MM.1S (cell line): Measurements from ENCODE around the gene NME5.
"Not testable (repeated sequence)": the region's sequence is repeated elsewhere in the genome, so short reads cannot be mapped to it uniquely, and the experiment has no call there.

ENCODE experiments used
- DNase-seq: peaks from one replicate; pipeline ENCODE4 v3.0.0-alpha.2; 2015
- H2AFZ ChIP-seq: fragments of 300-600 bp; sonication (generic); 2 replicates; pipeline ENCODE4 v1.6.0; 2016; ENCODE audit warnings: antibody characterized with exemption, low read length
- H3F3A ChIP-seq: fragments of 300-600 bp; sonication (generic); 2 replicates; pipeline ENCODE4 v1.6.1; 2016; ENCODE audit warnings: mild to moderate bottlenecking, antibody characterized with exemption, low read length, moderate library complexity, mixed read lengths; ENCODE audit not compliant: insufficient read depth
- H3K27ac ChIP-seq: fragments of 300-600 bp; sonication (generic); 2 replicates; pipeline ENCODE4 v1.5.1; 2016; ENCODE audit warnings: mild to moderate bottlenecking, low read length
- H3K27me3 ChIP-seq: fragments of 300-600 bp; sonication (generic); replicated peaks from 2 replicates; pipeline ENCODE4 v1.6.0; 2016; ENCODE audit warnings: low read length; ENCODE audit not compliant: insufficient read depth
- H3K36me3 ChIP-seq: fragments of 300-600 bp; sonication (generic); replicated peaks from 2 replicates; pipeline ENCODE4 v1.6.1; 2016; ENCODE audit warnings: mild to moderate bottlenecking, low read length, mixed read lengths; ENCODE audit not compliant: insufficient read depth
- H3K4me1 ChIP-seq: fragments of 300-600 bp; sonication (generic); 2 replicates; pipeline ENCODE4 v1.6.1; 2016; ENCODE audit warnings: low read length, mixed read lengths
- H3K4me2 ChIP-seq: fragments of 300-600 bp; sonication (generic); 2 replicates; pipeline ENCODE4 v1.6.0; 2016; ENCODE audit warnings: low read depth, low read length
- H3K4me3 ChIP-seq: fragments of 300-600 bp; sonication (generic); 2 replicates; pipeline ENCODE4 v1.5.1; 2016; ENCODE audit warnings: low read length, mixed read lengths
- H3K79me2 ChIP-seq: fragments of 300-600 bp; sonication (generic); 2 replicates; pipeline ENCODE4 v1.6.1; 2016; ENCODE audit warnings: mixed run types, low read length, mixed read lengths
- H3K9ac ChIP-seq: fragments of 300-600 bp; sonication (generic); 2 replicates; pipeline ENCODE4 v1.6.1; 2016; ENCODE audit warnings: low read length, mixed read lengths
- H3K9me2 ChIP-seq: fragments of 300-600 bp; sonication (generic); replicated peaks from 2 replicates; pipeline ENCODE4 v1.6.1; 2016; ENCODE audit warnings: mild to moderate bottlenecking, low read length, mixed read lengths; ENCODE audit not compliant: insufficient read depth
- H3K9me3 ChIP-seq: fragments of 300-600 bp; sonication (generic); replicated peaks from 2 replicates; pipeline ENCODE4 v1.6.1; 2016; ENCODE audit warnings: mild to moderate bottlenecking, low read length, mixed read lengths; ENCODE audit not compliant: insufficient read depth
- H4K20me1 ChIP-seq: fragments of 300-600 bp; sonication (generic); 2 replicates; pipeline ENCODE4 v1.6.1; 2016; ENCODE audit warnings: mild to moderate bottlenecking, low read length, moderate library complexity, mixed read lengths; ENCODE audit not compliant: insufficient read depth
- EZH2 ChIP-seq: fragments of 300-600 bp; sonication (generic); optimal IDR thresholded peaks from 2 replicates; pipeline ENCODE3; 2017; ENCODE audit warnings: low read depth, mild to moderate bottlenecking, antibody characterized with exemption, low read length, mixed read lengths
- EZH2phosphoT487 ChIP-seq: fragments of 300-600 bp; sonication (generic); IDR thresholded peaks from 2 replicates; pipeline ENCODE4 v1.6.1; 2018; ENCODE audit warnings: antibody characterized with exemption, low read length
- TF ChIP-seq, protein P1 (sequence below): fragments of 300-600 bp; sonication (generic); IDR thresholded peaks from 2 replicates; pipeline ENCODE4 v1.5.1; 2016; ENCODE audit warnings: antibody characterized with exemption, low read length, mixed read lengths

NME5 gene

GRCh38 chr5:138078006-138078643 is 61.1 kb downstream of the NME5 start:
- no peaks in the 10 kb centered on the region for H3K79me2 ChIP-seq
- no peak overlapping the region for H3K27ac ChIP-seq
- no peaks in the 10 kb centered on the region for H3K9me2 ChIP-seq
- DNase-seq, result no peak
- H4K20me1 ChIP-seq, result no peaks in the 10 kb centered on the region
- peaks cover 5% of the 10 kb centered on the region; the same call in 1 of the 2 replicates for H3F3A ChIP-seq
- H3K4me3 ChIP-seq, result no peak overlapping the region
- H3K36me3 ChIP-seq, result no peaks in the 10 kb centered on the region
- no peaks in the 10 kb centered on the region for H3K9me3 ChIP-seq
- H3K27me3 ChIP-seq, result no peaks in the 10 kb centered on the region
- H2AFZ ChIP-seq, result no peak overlapping the region
- no peak overlapping the region for H3K4me2 ChIP-seq
- TF ChIP-seq, protein P1, sequence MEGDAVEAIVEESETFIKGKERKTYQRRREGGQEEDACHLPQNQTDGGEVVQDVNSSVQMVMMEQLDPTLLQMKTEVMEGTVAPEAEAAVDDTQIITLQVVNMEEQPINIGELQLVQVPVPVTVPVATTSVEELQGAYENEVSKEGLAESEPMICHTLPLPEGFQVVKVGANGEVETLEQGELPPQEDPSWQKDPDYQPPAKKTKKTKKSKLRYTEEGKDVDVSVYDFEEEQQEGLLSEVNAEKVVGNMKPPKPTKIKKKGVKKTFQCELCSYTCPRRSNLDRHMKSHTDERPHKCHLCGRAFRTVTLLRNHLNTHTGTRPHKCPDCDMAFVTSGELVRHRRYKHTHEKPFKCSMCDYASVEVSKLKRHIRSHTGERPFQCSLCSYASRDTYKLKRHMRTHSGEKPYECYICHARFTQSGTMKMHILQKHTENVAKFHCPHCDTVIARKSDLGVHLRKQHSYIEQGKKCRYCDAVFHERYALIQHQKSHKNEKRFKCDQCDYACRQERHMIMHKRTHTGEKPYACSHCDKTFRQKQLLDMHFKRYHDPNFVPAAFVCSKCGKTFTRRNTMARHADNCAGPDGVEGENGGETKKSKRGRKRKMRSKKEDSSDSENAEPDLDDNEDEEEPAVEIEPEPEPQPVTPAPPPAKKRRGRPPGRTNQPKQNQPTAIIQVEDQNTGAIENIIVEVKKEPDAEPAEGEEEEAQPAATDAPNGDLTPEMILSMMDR, result no peak
- TF ChIP-seq EZH2, result no peak
- TF ChIP-seq EZH2phosphoT487, result no peak
- H3K9ac ChIP-seq, result no peak overlapping the region
- H3K4me1 ChIP-seq, result peaks cover 11% of the 10 kb centered on the region; the same call in 1 of the 2 replicates

DNA sequence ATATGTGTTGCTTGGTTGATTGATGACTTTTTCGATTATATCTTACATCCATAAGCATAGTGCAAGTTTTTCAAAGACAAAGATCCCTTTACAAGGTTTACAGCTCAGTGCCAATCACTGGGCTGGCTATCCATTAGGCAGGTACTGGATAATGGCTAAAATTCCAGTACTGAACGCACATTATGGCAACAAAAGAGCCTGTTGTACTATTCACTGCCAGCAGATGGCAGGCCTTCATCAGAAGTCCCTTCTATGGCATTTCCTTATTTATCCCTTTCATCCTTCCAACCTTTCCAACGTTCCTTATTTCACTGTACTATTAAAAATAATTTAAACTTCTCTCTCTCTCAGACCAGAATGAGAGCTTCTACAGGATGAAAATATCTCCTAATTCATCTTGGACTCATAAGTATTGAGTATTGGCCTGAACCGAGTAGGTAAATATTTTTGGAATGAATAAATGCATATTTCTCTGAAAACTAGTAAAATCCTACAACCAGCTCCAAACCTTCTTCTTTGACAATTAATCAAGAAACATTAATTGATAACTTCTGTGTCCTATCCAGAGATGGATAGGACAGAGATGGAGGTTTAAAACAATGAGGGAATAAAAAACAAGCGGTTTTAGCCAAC is 62.0 kb downstream of the NME5 start:
- Histone ChIP-seq H3K27me3 (no peaks in the 10 kb centered on the region), H3K9me2 (no peaks in the 10 kb centered on the region), H4K20me1 (no peaks in the 10 kb centered on the region), H3K9me3 (no peaks in the 10 kb centered on the region), H3K4me1 (peaks cover 9% of the 10 kb centered on the region; the same call in 1 of the 2 replicates), H3K79me2 (no peaks in the 10 kb centered on the region), H3K4me2 (no peak overlapping the region), H3K27ac (no peak overlapping the region), H3K4me3 (no peak overlapping the region), H3F3A (peaks cover 5% of the 10 kb centered on the region; the same call in 1 of the 2 replicates), H2AFZ (no peak overlapping the region), H3K36me3 (no peaks in the 10 kb centered on the region), H3K9ac (no peak overlapping the region)
- DNase-seq, result peak; percentile 47
- TF ChIP-seq, protein P1, result peak; percentile 83
- no peak for TF ChIP-seq EZH2

DNA sequence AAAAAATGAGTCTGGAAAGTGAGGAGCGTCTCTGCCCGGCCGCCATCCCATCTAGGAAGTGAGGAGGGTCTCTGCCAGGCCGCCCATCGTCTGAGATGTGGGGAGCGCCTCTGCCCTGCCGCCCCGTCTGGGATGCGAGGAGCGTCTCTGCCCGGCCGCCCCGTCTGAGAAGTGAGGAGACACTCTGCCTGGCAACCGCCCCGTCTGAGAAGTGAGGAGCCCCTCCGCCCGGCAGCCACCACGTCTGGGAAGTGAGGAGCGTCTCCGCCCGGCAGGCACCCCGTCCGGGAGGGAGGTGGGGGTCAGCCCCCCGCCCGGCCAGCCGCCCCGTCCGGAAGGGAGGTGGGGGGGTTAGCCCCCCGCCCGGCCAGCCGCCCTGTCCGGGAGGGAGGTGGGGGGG is 69.2 kb downstream of the NME5 start:
- not testable (repeated sequence) for H3K36me3 ChIP-seq, H3K27me3 ChIP-seq, H3K4me3 ChIP-seq, DNase-seq, H3K9ac ChIP-seq, H3K4me2 ChIP-seq, H3K79me2 ChIP-seq, H3K27ac ChIP-seq, H3F3A ChIP-seq, H3K9me2 ChIP-seq, H2AFZ ChIP-seq, H3K9me3 ChIP-seq, H4K20me1 ChIP-seq, H3K4me1 ChIP-seq
